Pons (tissue), 1 donor: ENCODE data around the gene C19orf25.

Experiments
- DNase-seq: peaks from one replicate; pipeline ENCODE4 v3.0.0-alpha.2; 2016; ENCODE audit warnings: low spot score

Gene C19orf25

DNA sequence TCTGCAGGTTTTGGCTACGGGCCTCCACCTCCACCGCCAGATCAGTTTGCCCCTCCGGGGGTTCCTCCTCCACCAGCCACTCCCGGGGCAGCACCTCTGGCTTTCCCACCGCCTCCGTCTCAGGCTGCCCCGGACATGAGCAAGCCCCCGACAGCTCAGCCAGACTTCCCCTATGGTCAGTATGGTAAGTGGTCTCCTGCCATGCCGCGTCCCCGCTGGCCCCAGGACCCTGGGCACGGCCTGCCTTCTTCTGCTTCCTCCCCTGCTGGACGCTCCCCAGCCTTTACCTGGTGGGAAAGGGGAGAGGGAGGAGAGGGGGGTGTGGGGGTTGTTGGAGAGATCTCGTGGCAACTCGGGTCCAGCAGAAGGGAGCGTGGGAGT is 46.5 kb downstream of the C19orf25 start:
- no peak for DNase-seq

- DNase-seq = no peak
These were observed 47.1 kb downstream of the C19orf25 start for GRCh38 chr19:1431759-1432506.

GRCh38 chr19:1430246-1430645 is 48.8 kb downstream of the C19orf25 start:
- no peak for DNase-seq

- DNase-seq = no peak
These were observed 49.3 kb downstream of the C19orf25 start for GRCh38 chr19:1429750-1430149.

DNA sequence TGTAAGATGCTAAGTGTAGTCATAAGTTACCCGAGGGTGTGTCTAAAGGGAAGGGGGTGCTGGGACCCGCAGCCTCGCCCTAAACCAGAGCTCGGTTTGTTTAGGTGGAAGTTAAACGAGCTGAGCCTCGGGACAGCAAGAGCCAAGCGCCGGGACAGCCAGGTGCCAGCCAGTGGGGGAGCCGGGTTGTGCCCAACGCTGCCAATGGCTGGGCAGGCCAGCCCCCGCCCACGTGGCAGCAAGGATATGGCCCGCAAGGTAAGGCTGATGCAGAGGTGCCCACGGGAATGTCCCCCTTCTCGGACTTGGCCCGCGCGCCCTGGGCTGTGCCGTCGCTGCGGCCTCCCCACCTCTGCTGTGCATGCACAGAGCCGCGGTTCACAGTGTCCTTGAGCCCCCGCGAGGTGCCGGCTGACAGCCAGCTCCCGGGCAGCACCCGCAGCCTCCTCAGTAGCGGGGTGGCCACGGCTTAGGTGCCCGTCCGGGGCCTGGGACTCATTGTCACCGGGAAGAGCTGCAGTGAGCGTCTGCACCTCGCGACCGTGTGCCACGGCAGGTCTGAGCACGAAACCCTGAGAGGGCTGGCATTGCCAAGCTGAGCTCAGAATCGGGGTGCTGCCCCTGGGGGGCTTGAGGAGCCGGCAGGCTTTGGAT is 50.1 kb downstream of the C19orf25 start:
- DNase-seq = no peak

DNA sequence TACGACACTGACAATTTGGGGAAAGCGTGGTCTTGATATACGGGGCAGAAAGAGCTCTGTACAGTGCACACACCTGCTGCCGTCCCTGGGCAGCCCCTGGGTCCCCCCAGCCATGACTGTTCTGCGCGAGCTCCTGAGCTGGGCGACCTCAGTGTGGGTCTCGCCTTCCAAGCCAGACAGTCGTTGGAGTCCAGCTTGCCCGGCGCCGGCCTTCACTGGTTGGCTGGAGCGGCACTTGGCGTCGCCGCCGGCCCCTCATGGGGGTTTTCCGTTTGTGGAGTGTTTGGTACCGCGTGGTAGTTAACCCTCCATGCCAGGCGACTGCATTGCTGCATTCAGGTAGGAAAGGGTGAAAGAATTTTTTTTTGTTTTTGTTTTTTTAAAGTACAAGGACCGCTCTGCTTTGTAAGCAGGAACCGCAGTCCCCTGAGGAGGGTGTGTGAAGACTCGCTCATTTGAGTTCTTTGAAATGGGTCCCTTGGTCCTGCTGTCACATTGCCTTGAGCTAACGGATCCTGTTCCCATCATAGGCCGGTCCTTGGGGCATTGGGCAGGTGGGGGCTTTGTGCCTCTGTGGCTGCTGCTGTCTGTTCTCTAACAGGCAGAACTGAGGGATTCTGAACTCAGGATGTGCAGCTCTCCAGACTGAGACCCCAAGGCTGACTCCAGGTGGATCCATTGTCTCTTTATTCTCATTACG is 51.6 kb downstream of the C19orf25 start:
- DNase-seq = no peak

GRCh38 chr19:1426736-1427135 is 52.3 kb downstream of the C19orf25 start:
- no peak for DNase-seq

DNA sequence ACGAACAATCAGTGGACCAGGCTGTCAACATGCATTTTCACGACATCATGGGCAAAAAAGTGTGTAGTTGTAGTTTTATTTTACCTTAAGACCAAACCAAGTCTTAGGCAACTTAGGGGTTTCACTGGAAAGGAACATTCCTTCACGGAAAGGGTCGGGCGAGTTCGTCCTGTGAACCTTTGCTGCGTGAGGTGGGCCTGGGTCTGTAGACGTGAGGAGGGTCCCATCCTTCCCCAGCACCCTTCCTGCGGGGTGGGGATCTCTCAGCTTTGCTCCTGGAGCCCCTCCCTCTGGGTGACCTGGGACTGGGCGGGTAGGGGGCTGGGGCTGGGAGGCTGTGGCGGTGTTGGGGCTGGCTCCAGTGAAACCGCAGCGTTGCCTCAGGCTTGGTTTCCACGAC is 53.1 kb downstream of the C19orf25 start:
- DNase-seq = no peak

DNA sequence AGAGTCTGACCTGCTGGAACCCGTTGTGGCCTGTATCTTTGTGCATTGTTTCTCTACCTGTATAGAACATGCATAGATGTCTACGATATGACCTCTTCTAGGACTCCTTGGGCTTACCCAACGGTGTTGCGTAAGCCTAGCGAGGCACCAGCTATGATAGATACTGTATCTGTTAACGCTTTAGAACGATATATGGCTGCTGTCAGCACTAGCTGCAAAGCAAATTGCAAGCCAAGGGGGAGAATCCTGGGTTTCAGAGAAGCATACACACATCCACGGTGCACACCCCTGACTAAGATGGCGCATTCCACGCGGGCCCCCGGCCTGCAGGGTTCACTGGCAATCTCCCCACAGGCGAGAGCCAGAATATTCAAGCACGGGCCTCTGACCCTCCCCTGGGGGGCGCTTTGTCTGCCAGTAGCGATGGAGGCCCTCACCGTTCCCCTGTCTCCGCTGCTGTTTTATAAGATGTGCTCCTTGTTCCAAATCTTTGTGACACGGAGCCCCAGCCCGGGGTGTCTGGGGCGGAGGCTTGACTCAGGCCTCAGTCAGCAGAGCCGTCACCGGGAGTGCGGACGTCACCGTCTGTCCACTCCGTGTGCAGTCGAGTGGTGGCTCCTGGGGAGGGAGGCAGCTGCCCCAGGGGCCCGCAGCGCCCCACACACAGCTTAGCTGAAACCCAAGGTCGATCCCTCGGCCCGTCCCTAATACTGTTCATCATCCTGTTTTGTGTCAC is 53.7 kb downstream of the C19orf25 start:
- no peak for DNase-seq

- DNase-seq = no peak
These were observed 54.6 kb downstream of the C19orf25 start for GRCh38 chr19:1424192-1424955.

DNA sequence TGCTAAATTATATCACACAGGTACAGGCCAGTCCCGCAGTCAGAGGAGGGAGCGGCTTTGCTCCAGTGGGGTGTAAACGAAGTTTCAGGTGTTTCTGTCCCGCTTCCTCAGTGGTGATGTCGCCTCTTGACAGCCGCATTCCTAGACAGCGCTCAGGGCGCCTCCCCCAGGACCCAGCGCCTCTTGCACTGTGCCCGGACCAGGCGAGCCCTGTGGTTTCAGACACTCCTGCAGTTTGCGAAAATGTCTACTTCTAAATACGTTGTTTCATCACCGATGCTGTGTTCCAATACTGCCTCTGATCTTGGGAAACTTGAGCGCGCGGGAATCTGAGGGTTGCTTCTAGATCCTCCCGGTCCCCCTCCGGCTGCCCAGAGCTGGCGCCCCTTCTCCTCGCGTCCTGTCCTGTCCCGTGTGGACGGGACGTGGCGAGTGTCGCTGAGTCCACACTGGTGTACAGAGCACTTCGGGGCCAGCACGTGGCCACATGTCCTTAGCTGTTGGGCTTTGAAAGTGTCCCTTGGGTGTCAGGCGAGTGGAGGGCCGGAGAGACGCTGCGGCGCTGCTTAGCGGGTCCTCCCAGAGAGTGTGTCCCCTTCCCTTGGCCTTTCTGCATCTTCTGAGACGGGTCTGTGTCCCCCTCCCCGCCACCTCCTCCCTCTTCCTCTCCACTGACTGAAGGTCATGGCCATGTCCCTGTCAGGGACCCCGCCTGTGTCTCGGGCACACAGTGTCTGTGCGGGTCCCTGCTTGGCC is 55.4 kb downstream of the C19orf25 start:
- no peak for DNase-seq
